HG02588 (cell line): ENCODE measurements around the gene SPAG9.
"Not testable (repeated sequence)": the region's sequence is repeated elsewhere in the genome, so short reads cannot be mapped to it uniquely, and the experiment has no call there.

Experiments
- ATAC-seq: cut with Tn5 transposase; IDR thresholded peaks from one replicate; pipeline ENCODE4 v1.9.1; 2021; ENCODE audit warnings: mild to moderate bottlenecking, moderate library complexity; ENCODE audit not compliant: unreplicated experiment

Gene SPAG9

GRCh38 chr17:51087072-51087757, 33.5 kb downstream of the SPAG9 start:
- no peak for ATAC-seq

GRCh38 chr17:51085150-51085805, 35.4 kb downstream of the SPAG9 start:
- no peak for ATAC-seq

GRCh38 chr17:51083981-51084380, 36.7 kb downstream of the SPAG9 start:
- no peak for ATAC-seq

GRCh38 chr17:51083364-51083763, 37.3 kb downstream of the SPAG9 start:
- ATAC-seq = not testable (repeated sequence)

- no peak for ATAC-seq
These were observed 41.6 kb downstream of the SPAG9 start for GRCh38 chr17:51079049-51079448.

- ATAC-seq = no peak
These were observed 42.6 kb downstream of the SPAG9 start for GRCh38 chr17:51078009-51078592.

- ATAC-seq = no peak
These were observed 43.8 kb downstream of the SPAG9 start for GRCh38 chr17:51076821-51077220.

- ATAC-seq = no peak
These were observed 49.1 kb downstream of the SPAG9 start for GRCh38 chr17:51071556-51071955.

GRCh38 chr17:51065466-51065865, 55.2 kb downstream of the SPAG9 start:
- no peak for ATAC-seq

- ATAC-seq = no peak
These were observed 56.5 kb downstream of the SPAG9 start for GRCh38 chr17:51064061-51064735.

- ATAC-seq = no peak
These were observed 60.3 kb downstream of the SPAG9 start for GRCh38 chr17:51060396-51060795.

- no peak for ATAC-seq
These were observed 60.9 kb downstream of the SPAG9 start for GRCh38 chr17:51059781-51060180.

- no peak for ATAC-seq
These were observed 63.1 kb downstream of the SPAG9 start for GRCh38 chr17:51057534-51057933.

- ATAC-seq = no peak
These were observed 63.7 kb downstream of the SPAG9 start for GRCh38 chr17:51056813-51057510.

GRCh38 chr17:51054748-51055147, 65.9 kb downstream of the SPAG9 start:
- ATAC-seq = no peak

GRCh38 chr17:51052235-51052634, 68.4 kb downstream of the SPAG9 start:
- no peak for ATAC-seq

GRCh38 chr17:51050291-51051033, 70.2 kb downstream of the SPAG9 start:
- peak; percentile 72 for ATAC-seq

- no peak for ATAC-seq
These were observed 73.9 kb downstream of the SPAG9 start for GRCh38 chr17:51046514-51047384.

GRCh38 chr17:51046046-51046445, 74.6 kb downstream of the SPAG9 start:
- no peak for ATAC-seq
